ENCODE measurements around the gene NOVA2.

The NOVA2 gene

GRCh38 chr19:45913874-45914830, 59.5 kb downstream of the NOVA2 start, which contains the start of gene NANOS2:
TSS of gene NANOS2 (minus strand) at chr19:45914778. CDS start at chr19:45914693, 85 bp downstream.
- Histone ChIP-seq H3K79me2 (ENCODE audit: control insufficient read depth, insufficient read depth, low read length) (no peaks in the 10 kb centered on the region), H3K9ac (ENCODE audit: low read length) (no peak within 1 kb of the TSS), H3K4ac (ENCODE audit: low read depth, low read length) (no peak within 1 kb of the TSS), H4K5ac (ENCODE audit: low read length) (peak within 1 kb of the TSS; percentile 52), H3K56ac (ENCODE audit: low read length) (peak within 1 kb of the TSS; percentile 30), H3K79me1 (ENCODE audit: low read length) (no peaks in the 10 kb centered on the region), H3K18ac (ENCODE audit: low read length) (no peak within 1 kb of the TSS), H4K8ac (ENCODE audit: low read depth, low read length) (no peak within 1 kb of the TSS), H3K4me3 (ENCODE audit: low read length) (no peak within 1 kb of the TSS), H3K23ac (ENCODE audit: low read length) (no peak within 1 kb of the TSS), H2BK15ac (replicated peaks; ENCODE audit: low read depth) (no peak within 1 kb of the TSS), H2AK5ac (ENCODE audit: low read length) (no peak within 1 kb of the TSS), H2BK5ac (ENCODE audit: low read length) (no peak within 1 kb of the TSS), H2BK120ac (ENCODE audit: low read depth, low read length) (no peak within 1 kb of the TSS), H3K4me1 (ENCODE audit: control insufficient read depth, low read depth, low read length) (no peaks in the 10 kb centered on the region), H3K4me2 (ENCODE audit: low read length) (no peak within 1 kb of the TSS), H3K27ac (ENCODE audit: low read depth, low read length) (no peak within 1 kb of the TSS), H3K27me3 (ENCODE audit: insufficient read depth, low read length, poor library complexity) (no peaks in the 10 kb centered on the region), H3K36me3 (ENCODE audit: control insufficient read depth, insufficient read depth, low read length) (no peaks in the 10 kb centered on the region)
- DNase-seq, result peak; percentile 90
- WGBS (ENCODE audit: extremely low coverage, insufficient coverage, low lambda C conversion rate), result no CpG with 5 or more reads among the region's 44 CpGs

- H3K27me3 ChIP-seq (ENCODE audit: insufficient read depth, low read length, poor library complexity), result no peaks in the 10 kb centered on the region
- H3K56ac ChIP-seq (ENCODE audit: low read length), result no peak overlapping the region
- no peaks in the 10 kb centered on the region for H3K36me3 ChIP-seq (ENCODE audit: control insufficient read depth, insufficient read depth, low read length)
- no peak overlapping the region for H2BK120ac ChIP-seq (ENCODE audit: low read depth, low read length)
- H3K9ac ChIP-seq (ENCODE audit: low read length), result no peak overlapping the region
- H3K4me1 ChIP-seq (ENCODE audit: control insufficient read depth, low read depth, low read length), result no peaks in the 10 kb centered on the region
- H2AK5ac ChIP-seq (ENCODE audit: low read length), result no peak overlapping the region
- no peaks in the 10 kb centered on the region for H3K79me1 ChIP-seq (ENCODE audit: low read length)
- no peak overlapping the region for H4K8ac ChIP-seq (ENCODE audit: low read depth, low read length)
- no peak for DNase-seq
- no peaks in the 10 kb centered on the region for H3K79me2 ChIP-seq (ENCODE audit: control insufficient read depth, insufficient read depth, low read length)
- H3K27ac ChIP-seq (ENCODE audit: low read depth, low read length), result no peak overlapping the region
- WGBS (ENCODE audit: extremely low coverage, insufficient coverage, low lambda C conversion rate), result no CpG with 5 or more reads among the region's 8 CpGs
- no peak overlapping the region for H3K18ac ChIP-seq (ENCODE audit: low read length)
- no peak overlapping the region for H2BK15ac ChIP-seq (replicated peaks; ENCODE audit: low read depth)
- no peak overlapping the region for H4K5ac ChIP-seq (ENCODE audit: low read length)
- no peak overlapping the region for H3K23ac ChIP-seq (ENCODE audit: low read length)
- no peak overlapping the region for H3K4ac ChIP-seq (ENCODE audit: low read depth, low read length)
- H2BK5ac ChIP-seq (ENCODE audit: low read length), result no peak overlapping the region
- no peak overlapping the region for H3K4me3 ChIP-seq (ENCODE audit: low read length)
- H3K4me2 ChIP-seq (ENCODE audit: low read length), result no peak overlapping the region
These were observed 62.4 kb downstream of the NOVA2 start for GRCh38 chr19:45911291-45911690.

GRCh38 chr19:45908956-45909355, 64.7 kb downstream of the NOVA2 start:
- Histone ChIP-seq H4K5ac (ENCODE audit: low read length) (no peak overlapping the region), H4K8ac (ENCODE audit: low read depth, low read length) (no peak overlapping the region), H3K27me3 (ENCODE audit: insufficient read depth, low read length, poor library complexity) (no peaks in the 10 kb centered on the region), H2BK15ac (replicated peaks; ENCODE audit: low read depth) (no peak overlapping the region), H3K18ac (ENCODE audit: low read length) (no peak overlapping the region), H2BK5ac (ENCODE audit: low read length) (no peak overlapping the region), H3K79me1 (ENCODE audit: low read length) (no peaks in the 10 kb centered on the region), H2AK5ac (ENCODE audit: low read length) (no peak overlapping the region), H3K4me3 (ENCODE audit: low read length) (no peak overlapping the region), H3K79me2 (ENCODE audit: control insufficient read depth, insufficient read depth, low read length) (no peaks in the 10 kb centered on the region), H3K4ac (ENCODE audit: low read depth, low read length) (no peak overlapping the region), H3K4me2 (ENCODE audit: low read length) (no peak overlapping the region), H3K56ac (ENCODE audit: low read length) (no peak overlapping the region), H3K9ac (ENCODE audit: low read length) (no peak overlapping the region), H3K4me1 (ENCODE audit: control insufficient read depth, low read depth, low read length) (no peaks in the 10 kb centered on the region), H3K36me3 (ENCODE audit: control insufficient read depth, insufficient read depth, low read length) (no peaks in the 10 kb centered on the region), H3K23ac (ENCODE audit: low read length) (no peak overlapping the region), H3K27ac (ENCODE audit: low read depth, low read length) (no peak overlapping the region), H2BK120ac (ENCODE audit: low read depth, low read length) (no peak overlapping the region)
- DNase-seq, result no peak
- no CpG with 5 or more reads among the region's 5 CpGs for WGBS (ENCODE audit: extremely low coverage, insufficient coverage, low lambda C conversion rate)

GRCh38 chr19:45906221-45906620, 67.4 kb downstream of the NOVA2 start:
- Histone ChIP-seq H2BK5ac (ENCODE audit: low read length) (no peak overlapping the region), H3K4me1 (ENCODE audit: control insufficient read depth, low read depth, low read length) (no peaks in the 10 kb centered on the region), H3K56ac (ENCODE audit: low read length) (no peak overlapping the region), H3K27ac (ENCODE audit: low read depth, low read length) (no peak overlapping the region), H3K4me2 (ENCODE audit: low read length) (no peak overlapping the region), H3K4ac (ENCODE audit: low read depth, low read length) (no peak overlapping the region), H3K23ac (ENCODE audit: low read length) (no peak overlapping the region), H3K4me3 (ENCODE audit: low read length) (no peak overlapping the region), H3K36me3 (ENCODE audit: control insufficient read depth, insufficient read depth, low read length) (no peaks in the 10 kb centered on the region), H2BK15ac (replicated peaks; ENCODE audit: low read depth) (no peak overlapping the region), H3K9ac (ENCODE audit: low read length) (no peak overlapping the region), H3K79me2 (ENCODE audit: control insufficient read depth, insufficient read depth, low read length) (no peaks in the 10 kb centered on the region), H4K5ac (ENCODE audit: low read length) (no peak overlapping the region), H4K8ac (ENCODE audit: low read depth, low read length) (no peak overlapping the region), H3K18ac (ENCODE audit: low read length) (no peak overlapping the region), H2BK120ac (ENCODE audit: low read depth, low read length) (no peak overlapping the region), H2AK5ac (ENCODE audit: low read length) (no peak overlapping the region), H3K79me1 (ENCODE audit: low read length) (no peaks in the 10 kb centered on the region), H3K27me3 (ENCODE audit: insufficient read depth, low read length, poor library complexity) (no peaks in the 10 kb centered on the region)
- no CpG with 5 or more reads among the region's 3 CpGs for WGBS (ENCODE audit: extremely low coverage, insufficient coverage, low lambda C conversion rate)
- DNase-seq, result no peak

GRCh38 chr19:45905011-45905410, 68.7 kb downstream of the NOVA2 start:
- Histone ChIP-seq H3K18ac (ENCODE audit: low read length) (no peak overlapping the region), H2BK5ac (ENCODE audit: low read length) (no peak overlapping the region), H2BK15ac (replicated peaks; ENCODE audit: low read depth) (no peak overlapping the region), H3K56ac (ENCODE audit: low read length) (no peak overlapping the region), H3K27me3 (ENCODE audit: insufficient read depth, low read length, poor library complexity) (no peaks in the 10 kb centered on the region), H3K27ac (ENCODE audit: low read depth, low read length) (no peak overlapping the region), H3K79me2 (ENCODE audit: control insufficient read depth, insufficient read depth, low read length) (no peaks in the 10 kb centered on the region), H4K5ac (ENCODE audit: low read length) (no peak overlapping the region), H3K36me3 (ENCODE audit: control insufficient read depth, insufficient read depth, low read length) (no peaks in the 10 kb centered on the region), H3K4me3 (ENCODE audit: low read length) (no peak overlapping the region), H3K79me1 (ENCODE audit: low read length) (no peaks in the 10 kb centered on the region), H3K4ac (ENCODE audit: low read depth, low read length) (no peak overlapping the region), H3K4me1 (ENCODE audit: control insufficient read depth, low read depth, low read length) (no peaks in the 10 kb centered on the region), H4K8ac (ENCODE audit: low read depth, low read length) (no peak overlapping the region), H2BK120ac (ENCODE audit: low read depth, low read length) (no peak overlapping the region), H3K4me2 (ENCODE audit: low read length) (no peak overlapping the region), H2AK5ac (ENCODE audit: low read length) (no peak overlapping the region), H3K9ac (ENCODE audit: low read length) (no peak overlapping the region), H3K23ac (ENCODE audit: low read length) (no peak overlapping the region)
- DNase-seq, result no peak
- no CpG with 5 or more reads among the region's 10 CpGs for WGBS (ENCODE audit: extremely low coverage, insufficient coverage, low lambda C conversion rate)
